Mesenchymal stem cell (in vitro differentiated cells and primary cell): ENCODE results near the gene COBLL1.
"Not testable (repeated sequence)": the region's sequence is repeated elsewhere in the genome, so short reads cannot be mapped to it uniquely, and the experiment has no call there.

Source experiments
- DNase-seq: peaks from one replicate; pipeline ENCODE4 v3.0.0-alpha.2; 2013
- H2AFZ ChIP-seq: one replicate; pipeline ENCODE4 v1.6.1; 2013; ENCODE audit warnings: low read depth, mild to moderate bottlenecking, control low read depth, inconsistent platforms, low read length, moderate library complexity
- H2AK5ac ChIP-seq: 2 replicates; pipeline ENCODE4 v1.6.1; 2013; ENCODE audit warnings: low read length, moderate library complexity, mild to moderate bottlenecking, inconsistent platforms; ENCODE audit not compliant: severe bottlenecking
- H2BK120ac ChIP-seq: one replicate; pipeline ENCODE4 v1.6.1; 2013; ENCODE audit warnings: low read depth, mild to moderate bottlenecking, inconsistent platforms, low read length, moderate library complexity
- H2BK12ac ChIP-seq, 2 experiments: one replicate each; pipeline ENCODE4 v1.6.1; 2013; ENCODE audit warnings: inconsistent platforms in 2 of 2, low read length in 2 of 2, mild to moderate bottlenecking in 2 of 2, moderate library complexity in 2 of 2, control low read depth in 1 of 2
- H2BK15ac ChIP-seq: one replicate; pipeline ENCODE4 v1.6.1; 2013; ENCODE audit warnings: mild to moderate bottlenecking, low read depth, inconsistent platforms; ENCODE audit not compliant: poor library complexity, severe bottlenecking
- H2BK5ac ChIP-seq: 2 replicates; pipeline ENCODE4 v1.6.1; 2013; ENCODE audit warnings: low read depth, mild to moderate bottlenecking, low read length, control low read depth, inconsistent platforms; ENCODE audit not compliant: poor library complexity, severe bottlenecking
- H3K14ac ChIP-seq, 2 experiments: one replicate each; pipeline ENCODE4 v1.6.1; 2013; ENCODE audit warnings: inconsistent platforms in 2 of 2, low read length in 2 of 2, control low read depth in 1 of 2, mild to moderate bottlenecking in 1 of 2, moderate library complexity in 1 of 2
- H3K18ac ChIP-seq, 2 experiments: one replicate each; pipeline ENCODE4 v1.6.1; 2013; ENCODE audit warnings: inconsistent platforms in 2 of 2, low read length in 2 of 2, control low read depth in 1 of 2, low read depth in 1 of 2, mild to moderate bottlenecking in 1 of 2
- H3K23ac ChIP-seq, 2 experiments: one replicate each; pipeline ENCODE4 v1.6.1; 2013; ENCODE audit warnings: inconsistent platforms in 2 of 2, low read length in 2 of 2, mild to moderate bottlenecking in 2 of 2, moderate library complexity in 2 of 2, control low read depth in 1 of 2
- H3K27ac ChIP-seq: 2 replicates; pipeline ENCODE4 v1.5.1; 2013; ENCODE audit warnings: mild to moderate bottlenecking, moderate library complexity, low read length, control low read depth, inconsistent platforms; ENCODE audit not compliant: poor library complexity, severe bottlenecking
- H3K27me3 ChIP-seq, 2 experiments: 2 replicates each; pipeline versions ENCODE4 v1.6.1 to v1.7.0; 2013; ENCODE audit warnings: low read length in 2 of 2, mild to moderate bottlenecking in 2 of 2, moderate library complexity in 2 of 2, control low read depth in 1 of 2, inconsistent platforms in 1 of 2; ENCODE audit not compliant: control insufficient read depth in 1 of 2, insufficient read depth in 1 of 2
- H3K36me3 ChIP-seq, 2 experiments: 2 replicates each; pipeline versions ENCODE4 v1.6.1 to v1.7.0; 2013; ENCODE audit warnings: low read length in 2 of 2, control low read depth in 1 of 2, inconsistent platforms in 1 of 2, low read depth in 1 of 2, mild to moderate bottlenecking in 1 of 2; ENCODE audit not compliant: insufficient read depth in 2 of 2, control insufficient read depth in 1 of 2
- H3K4ac ChIP-seq, 2 experiments: one replicate each; pipeline ENCODE4 v1.6.1; 2013; ENCODE audit warnings: inconsistent platforms in 2 of 2, low read length in 2 of 2, mild to moderate bottlenecking in 2 of 2, moderate library complexity in 2 of 2, control low read depth in 1 of 2, low read depth in 1 of 2
- H3K4me1 ChIP-seq: 2 replicates; pipeline ENCODE4 v1.6.1; 2013; ENCODE audit warnings: low read depth, low read length, control low read depth; ENCODE audit not compliant: control insufficient read depth, insufficient read depth
- H3K4me2 ChIP-seq: 2 replicates; pipeline ENCODE4 v1.6.1; 2013; ENCODE audit warnings: low read length, mild to moderate bottlenecking, inconsistent platforms; ENCODE audit not compliant: poor library complexity, severe bottlenecking
- H3K4me3 ChIP-seq, 2 experiments: 2 replicates each; pipeline versions ENCODE4 v1.5.1 to v1.7.0; 2013; ENCODE audit warnings: low read length in 2 of 2, mild to moderate bottlenecking in 2 of 2, control low read depth in 1 of 2, low read depth in 1 of 2; ENCODE audit not compliant: insufficient read depth in 1 of 2
- H3K79me1 ChIP-seq: replicated peaks from 2 replicates; pipeline ENCODE4 v1.6.1; 2013; ENCODE audit warnings: mild to moderate bottlenecking, control low read depth, low read length, inconsistent platforms; ENCODE audit not compliant: poor library complexity, severe bottlenecking
- H3K9ac ChIP-seq: 2 replicates; pipeline ENCODE4 v1.7.0; 2013; ENCODE audit warnings: mild to moderate bottlenecking, low read length, moderate library complexity
- H3K9me3 ChIP-seq: 2 replicates; pipeline ENCODE4 v1.7.0; 2013; ENCODE audit warnings: mild to moderate bottlenecking, low read length; ENCODE audit not compliant: control insufficient read depth
- H4K8ac ChIP-seq: one replicate; pipeline ENCODE4 v1.6.1; 2013; ENCODE audit warnings: inconsistent platforms, mild to moderate bottlenecking, low read length, moderate library complexity
- H4K91ac ChIP-seq: one replicate; pipeline ENCODE4 v1.6.1; 2013; ENCODE audit warnings: mild to moderate bottlenecking, low read length, inconsistent platforms
- WGBS: methylation state at CpG from one replicate; pipeline ENCODE4 v1.1.7; 2013; ENCODE audit warnings: mixed read lengths; 5-methylcytosine and 5-hydroxymethylcytosine counted together

COBLL1 gene

DNA sequence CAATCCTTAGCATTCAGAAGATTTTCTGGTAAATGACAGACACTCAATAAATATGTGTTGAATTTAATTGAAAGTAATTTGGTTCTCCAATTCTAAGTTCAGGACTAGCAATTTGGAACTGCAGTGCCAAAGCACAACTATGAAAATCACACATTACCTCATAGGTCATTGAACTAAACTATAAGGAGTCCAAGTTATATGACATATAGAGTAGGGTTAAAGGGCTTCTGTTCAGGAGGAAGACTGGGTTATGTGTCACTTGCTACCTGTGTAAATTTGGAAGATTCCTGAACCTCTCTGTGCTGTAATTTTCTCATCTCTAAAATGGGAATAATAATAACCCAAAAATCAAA is 27.8 kb upstream of the COBLL1 start:
- H3K4ac ChIP-seq = no peak overlapping the region
- H3K4me1 ChIP-seq = no peaks in the 10 kb centered on the region
- DNase-seq = no peak

DNA sequence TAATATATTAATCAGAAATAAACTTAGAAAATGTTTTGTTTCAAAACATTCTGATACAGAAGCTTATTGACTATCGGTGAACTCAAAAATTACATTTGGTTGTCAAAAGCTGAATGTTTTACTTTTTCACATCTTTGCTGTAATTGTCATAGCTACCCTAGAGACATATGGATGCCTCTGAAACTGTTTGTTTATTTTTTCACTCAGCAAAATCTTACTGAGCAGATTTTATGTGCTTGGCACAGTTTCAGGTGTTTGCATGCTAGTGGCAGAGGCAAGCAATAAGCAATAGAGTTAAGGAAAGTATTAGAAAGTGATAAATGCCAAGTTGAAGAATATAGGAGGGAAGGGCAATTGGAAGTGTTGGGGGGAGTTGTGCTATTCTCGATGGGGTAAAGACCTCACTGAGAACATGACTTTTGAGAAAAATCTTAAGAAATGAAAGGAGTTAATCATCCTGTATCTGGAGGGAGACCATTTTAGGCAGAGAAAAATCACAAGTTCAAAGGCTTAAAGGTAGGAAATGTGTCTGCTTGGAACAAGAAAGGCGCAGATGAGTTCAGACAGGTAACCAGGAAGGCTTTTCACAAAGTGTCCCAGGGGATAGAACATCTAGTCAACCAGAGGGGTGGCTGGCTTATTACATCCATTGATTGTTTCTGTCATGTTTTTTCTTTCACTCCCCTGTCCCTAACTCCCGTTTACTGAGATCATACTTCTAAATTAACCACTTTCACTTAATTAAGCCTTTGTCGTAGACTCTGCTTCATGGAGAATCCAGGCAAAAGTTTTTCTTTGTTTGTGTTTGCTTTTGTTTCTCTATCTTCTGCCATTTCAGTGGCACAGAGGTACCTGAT is 27.2 kb upstream of the COBLL1 start:
- 98% methylated on average over 2 of the region's 5 CpGs for WGBS
- no peak overlapping the region for H3K23ac ChIP-seq
- H3K27ac ChIP-seq = no peak overlapping the region
- no peak overlapping the region for H2AK5ac ChIP-seq
- H3K4ac ChIP-seq = no peak overlapping the region
- no peak overlapping the region for H3K14ac ChIP-seq
- no peaks in the 10 kb centered on the region for H3K27me3 ChIP-seq
- H3K18ac ChIP-seq = peak overlapping the region in 1 of 2 experiments; percentile 8
- no peak overlapping the region for H3K4me2 ChIP-seq
- H2BK5ac ChIP-seq = no peak overlapping the region
- H3K79me1 ChIP-seq = no peaks in the 10 kb centered on the region
- no peak overlapping the region for H2AFZ ChIP-seq
- no peaks in the 10 kb centered on the region for H3K4me1 ChIP-seq
- no peak overlapping the region for H2BK120ac ChIP-seq
- H2BK12ac ChIP-seq = no peak overlapping the region
- no peak overlapping the region for H3K9ac ChIP-seq
- H3K4me3 ChIP-seq = no peak overlapping the region
- no peak overlapping the region for H4K8ac ChIP-seq
- DNase-seq = peak; percentile 12
- H3K36me3 ChIP-seq = no peaks in the 10 kb centered on the region
- no peaks in the 10 kb centered on the region for H3K9me3 ChIP-seq
- no peak overlapping the region for H2BK15ac ChIP-seq
- H4K91ac ChIP-seq = no peak overlapping the region

More for the DNA sequence above, 27.8 kb upstream of the COBLL1 start:
- H3K9me3 ChIP-seq = no peaks in the 10 kb centered on the region
- H4K8ac ChIP-seq = no peak overlapping the region
- H3K27ac ChIP-seq = no peak overlapping the region
- H4K91ac ChIP-seq = no peak overlapping the region
- H2AFZ ChIP-seq = no peak overlapping the region
- no peak overlapping the region for H3K4me2 ChIP-seq
- H2BK15ac ChIP-seq = no peak overlapping the region
- H3K4me3 ChIP-seq = no peak overlapping the region
- H3K9ac ChIP-seq = no peak overlapping the region
- H2BK120ac ChIP-seq = no peak overlapping the region
- H2BK5ac ChIP-seq = no peak overlapping the region
- H3K27me3 ChIP-seq = no peaks in the 10 kb centered on the region
- no peak overlapping the region for H3K23ac ChIP-seq
- no peaks in the 10 kb centered on the region for H3K36me3 ChIP-seq
- no peak overlapping the region for H3K14ac ChIP-seq
- no peak overlapping the region for H3K18ac ChIP-seq
- no peak overlapping the region for H2BK12ac ChIP-seq
- no peak overlapping the region for H2AK5ac ChIP-seq
- H3K79me1 ChIP-seq = no peaks in the 10 kb centered on the region

DNA sequence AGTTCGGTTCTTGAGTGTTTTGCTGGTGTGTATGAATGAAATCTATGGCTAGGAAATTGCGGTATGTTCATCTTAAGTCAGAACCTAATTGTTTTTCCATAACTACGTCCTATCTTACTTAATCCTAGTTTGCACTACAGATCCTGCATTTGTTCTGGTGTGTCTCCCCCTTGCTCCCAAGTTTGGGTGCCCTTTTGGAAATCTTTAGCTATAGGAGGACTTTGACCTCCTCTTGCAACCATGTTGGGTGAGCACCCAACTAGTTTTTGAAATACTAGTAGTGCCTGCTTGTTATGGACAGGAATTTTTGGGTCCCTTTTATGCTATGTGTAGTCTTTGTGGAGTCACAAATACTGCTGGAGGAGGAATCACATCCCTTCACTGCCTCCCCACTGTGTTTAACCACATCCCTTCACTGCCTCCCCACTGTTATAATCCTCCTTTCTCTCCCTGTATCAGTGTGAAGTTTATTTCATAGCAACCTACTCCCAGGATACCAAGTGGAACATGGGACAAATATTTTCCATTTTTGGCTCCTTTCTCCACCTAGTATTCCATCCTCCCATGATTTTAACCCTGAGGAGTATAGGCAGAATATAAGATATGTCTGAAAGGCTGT is 26.3 kb upstream of the COBLL1 start:
- no CpG with 5 or more reads among the region's 3 CpGs for WGBS
- H3K9me3 ChIP-seq = no peaks in the 10 kb centered on the region
- H2AK5ac ChIP-seq = no peak overlapping the region
- no peak overlapping the region for H3K4me2 ChIP-seq
- no peak overlapping the region for H3K27ac ChIP-seq
- no peak overlapping the region for H2AFZ ChIP-seq
- no peak overlapping the region for H2BK120ac ChIP-seq
- no peak overlapping the region for H3K4ac ChIP-seq
- no peak overlapping the region for H2BK12ac ChIP-seq
- DNase-seq = no peak
- H3K23ac ChIP-seq = no peak overlapping the region
- H3K27me3 ChIP-seq = no peaks in the 10 kb centered on the region
- H2BK15ac ChIP-seq = no peak overlapping the region
- no peaks in the 10 kb centered on the region for H3K4me1 ChIP-seq
- H4K91ac ChIP-seq = no peak overlapping the region
- H3K18ac ChIP-seq = no peak overlapping the region
- no peak overlapping the region for H2BK5ac ChIP-seq
- H3K79me1 ChIP-seq = no peaks in the 10 kb centered on the region
- H3K36me3 ChIP-seq = no peaks in the 10 kb centered on the region
- no peak overlapping the region for H3K9ac ChIP-seq
- no peak overlapping the region for H4K8ac ChIP-seq
- H3K14ac ChIP-seq = no peak overlapping the region
- no peak overlapping the region for H3K4me3 ChIP-seq

DNA sequence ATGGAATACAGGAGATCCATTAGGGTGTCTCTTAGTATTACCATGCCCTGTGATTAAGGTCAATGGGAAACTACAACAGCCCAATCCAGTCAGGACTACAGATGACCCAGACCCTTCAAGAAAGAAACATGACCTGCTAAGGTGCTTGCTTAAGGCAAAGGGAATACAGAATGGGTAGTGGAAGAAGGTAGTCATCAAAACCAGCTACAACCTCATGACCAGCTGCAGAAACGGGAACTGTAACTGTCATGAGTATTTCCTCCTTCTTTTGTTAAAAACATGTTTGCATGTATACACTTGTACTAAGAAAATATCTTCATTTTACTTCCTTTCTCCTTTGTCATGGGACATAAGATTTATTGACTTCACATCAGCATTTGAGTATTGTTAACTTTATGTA is 24.8 kb upstream of the COBLL1 start:
- not testable (repeated sequence) for H3K4me3 ChIP-seq, H4K8ac ChIP-seq, H2BK120ac ChIP-seq, H3K79me1 ChIP-seq, H3K9me3 ChIP-seq, H3K4me2 ChIP-seq, H3K27ac ChIP-seq, H3K27me3 ChIP-seq, H2AFZ ChIP-seq, H3K4me1 ChIP-seq, H3K14ac ChIP-seq, H3K9ac ChIP-seq, H4K91ac ChIP-seq, H2AK5ac ChIP-seq, H3K4ac ChIP-seq, H2BK5ac ChIP-seq, H2BK12ac ChIP-seq, H2BK15ac ChIP-seq, H3K18ac ChIP-seq, H3K23ac ChIP-seq, DNase-seq, H3K36me3 ChIP-seq
- WGBS = no CpG with 5 or more reads among the region's 1 CpG
